ENCODE data around the gene NOG. TPM values are rescaled to one million over a fixed set of nuclear protein-coding genes. Genes with fewer than 3 reads are reported as not detected.

The NOG gene
- total and polyA plus RNA-seq, 10 of the 15 experiments (the other 5 are each of a cell fraction or from before 2014, with no cell fraction given): 0.10 TPM; not detected in 9

- RAD21 ChIA-PET (ENCODE audit: unreplicated experiment): interaction anchor here (0.5 kb wide), 1 partner anchor 226 kb away, joined by 3 read pairs; no protein-coding TSS in a partner anchor
- POLR2A ChIA-PET: no interaction called here
- ATAC-seq (no peak), FAIRE-seq (no peak), DNase-seq (ENCODE audit: low read depth, low spot score) (no peak)
- H3K27ac ChIP-seq (ENCODE audit: control insufficient read depth, insufficient read depth): no peak overlapping the region
- H3K9ac ChIP-seq (ENCODE audit: control insufficient read depth, insufficient read depth, low read length): no peak overlapping the region
- no TSS peak for BruUV-seq (replicated peaks)
- SMC1A ChIA-PET (ENCODE audit: uncharacterized antibody, unreplicated experiment): no interaction called here
- no peak for TF ChIP-seq CEBPZ (IDR thresholded peaks at IDR 0.05; ENCODE audit: low read depth, low read length)
- TF ChIP-seq PKNOX1 (IDR thresholded peaks at IDR 0.05): no peak
- TF ChIP-seq MEF2A (IDR thresholded peaks at IDR 0.05; ENCODE audit: insufficient read depth, low read depth, low read length): no peak
- H3K4me3 ChIP-seq: no peak overlapping the region
- no peaks in the 10 kb centered on the region for H3K79me2 ChIP-seq (ENCODE audit: control insufficient read depth, insufficient read depth, low read length)
- WGBS (ENCODE audit: insufficient coverage, insufficient replicate concordance, low lambda C conversion rate, missing lambda C conversion rate): 53% methylated on average over 11 of the region's 11 CpGs
- no peak overlapping the region for H3K4me2 ChIP-seq (ENCODE audit: control insufficient read depth, insufficient read depth)
- H2AFZ ChIP-seq (ENCODE audit: control insufficient read depth, low read depth, low read length): no peak overlapping the region
- intact Hi-C loops (cut with micrococcal nuclease; ENCODE audit: unreplicated experiment) (no loop called here), in situ Hi-C loops (cut with MboI) (no loop called here)
- CTCF ChIA-PET: interaction anchor here (1.2 kb wide), 1 partner anchor 28 kb away, joined by 3 read pairs; no protein-coding TSS in a partner anchor
- no peaks in the 10 kb centered on the region for H4K20me1 ChIP-seq (ENCODE audit: control insufficient read depth, insufficient read depth)
- H3K9me3 ChIP-seq (replicated peaks; ENCODE audit: control insufficient read depth, insufficient read depth, low read length): no peaks in the 10 kb centered on the region
- H3K36me3 ChIP-seq (ENCODE audit: control insufficient read depth in 2 of 2, insufficient read depth in 2 of 2, low read length in 1 of 2): no peaks in the 10 kb centered on the region
- no peaks in the 10 kb centered on the region for H3K4me1 ChIP-seq (ENCODE audit: control insufficient read depth, insufficient read depth, low read length)
- peaks cover 0 to 2% of the 10 kb centered on the region in 2 experiments; a peak in 1 of 4 replicates for H3K27me3 ChIP-seq (replicated peaks in 1 of 2; ENCODE audit: control insufficient read depth in 2 of 2, insufficient read depth in 2 of 2, low read length in 1 of 2)
These were observed 45.1 kb downstream of the NOG start for GRCh38 chr17:56638591-56639051.
